ENCODE results near the gene KCNIP4.

Gene KCNIP4

GRCh38 chr4:21474195-21474594, 474.4 kb downstream of the KCNIP4 start:
- Histone ChIP-seq H3K9ac (no peak overlapping the region), H3K9me3 (ENCODE audit: control insufficient read depth, low read length) (no peaks in the 10 kb centered on the region), H3K4me2 (ENCODE audit: low read length) (no peak overlapping the region), H2AFZ (no peak overlapping the region), H3K4me1 (no peaks in the 10 kb centered on the region), H3K79me2 (no peaks in the 10 kb centered on the region), H3K36me3 (ENCODE audit: control insufficient read depth, insufficient read depth, low read length) (no peaks in the 10 kb centered on the region), H3K27me3 (ENCODE audit: control insufficient read depth, insufficient read depth, low read length) (no peaks in the 10 kb centered on the region), H3K4me3 (ENCODE audit: low read depth, low read length) (no peak overlapping the region), H3K27ac (no peak overlapping the region)
- no peak for TF ChIP-seq CTCF (IDR thresholded peaks at IDR 0.05)

DNA sequence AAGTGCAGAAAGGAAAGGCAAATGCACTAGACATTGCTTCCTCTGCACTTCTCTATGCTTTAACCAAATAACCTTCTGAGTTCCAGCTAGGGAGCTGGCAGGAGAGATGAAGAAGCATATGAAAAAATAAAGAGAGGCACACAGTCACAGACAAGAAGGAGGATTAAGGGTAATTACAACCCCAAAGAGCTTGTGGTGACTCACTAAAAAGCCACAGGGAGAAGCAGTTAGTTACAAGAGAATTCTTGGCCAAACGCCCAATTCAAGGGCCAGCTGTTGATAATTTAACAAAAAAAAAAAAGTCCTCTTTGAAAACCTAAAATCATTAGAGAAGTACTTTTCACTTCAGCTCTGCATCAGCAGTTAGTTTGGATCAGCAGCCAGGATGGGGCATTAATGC, 478.0 kb downstream of the KCNIP4 start:
- TF ChIP-seq CTCF (IDR thresholded peaks at IDR 0.05): no peak
- H3K4me2 ChIP-seq (ENCODE audit: low read length): no peak overlapping the region
- H3K9ac ChIP-seq: no peak overlapping the region
- H3K36me3 ChIP-seq (ENCODE audit: control insufficient read depth, insufficient read depth, low read length): no peaks in the 10 kb centered on the region
- no peaks in the 10 kb centered on the region for H3K9me3 ChIP-seq (ENCODE audit: control insufficient read depth, low read length)
- no peaks in the 10 kb centered on the region for H3K27me3 ChIP-seq (ENCODE audit: control insufficient read depth, insufficient read depth, low read length)
- no peaks in the 10 kb centered on the region for H3K4me1 ChIP-seq
- no peak overlapping the region for H3K4me3 ChIP-seq (ENCODE audit: low read depth, low read length)
- no peak overlapping the region for H3K27ac ChIP-seq
- H3K79me2 ChIP-seq: no peaks in the 10 kb centered on the region
- no peak overlapping the region for H2AFZ ChIP-seq

GRCh38 chr4:21469438-21470300, 478.9 kb downstream of the KCNIP4 start:
- Histone ChIP-seq H3K4me3 (ENCODE audit: low read depth, low read length) (no peak overlapping the region), H3K36me3 (ENCODE audit: control insufficient read depth, insufficient read depth, low read length) (no peaks in the 10 kb centered on the region), H3K79me2 (no peaks in the 10 kb centered on the region), H2AFZ (no peak overlapping the region), H3K4me1 (no peaks in the 10 kb centered on the region), H3K27ac (no peak overlapping the region), H3K4me2 (ENCODE audit: low read length) (no peak overlapping the region), H3K9me3 (ENCODE audit: control insufficient read depth, low read length) (no peaks in the 10 kb centered on the region), H3K27me3 (ENCODE audit: control insufficient read depth, insufficient read depth, low read length) (no peaks in the 10 kb centered on the region), H3K9ac (no peak overlapping the region)
- no peak for TF ChIP-seq CTCF (IDR thresholded peaks at IDR 0.05)

- Histone ChIP-seq H3K4me2 (ENCODE audit: low read length) (no peak overlapping the region), H2AFZ (no peak overlapping the region), H3K4me3 (ENCODE audit: low read depth, low read length) (no peak overlapping the region), H3K27ac (no peak overlapping the region), H3K36me3 (ENCODE audit: control insufficient read depth, insufficient read depth, low read length) (no peaks in the 10 kb centered on the region), H3K79me2 (no peaks in the 10 kb centered on the region), H3K9me3 (ENCODE audit: control insufficient read depth, low read length) (no peaks in the 10 kb centered on the region), H3K4me1 (no peaks in the 10 kb centered on the region), H3K27me3 (ENCODE audit: control insufficient read depth, insufficient read depth, low read length) (no peaks in the 10 kb centered on the region), H3K9ac (no peak overlapping the region)
- no peak for TF ChIP-seq CTCF (IDR thresholded peaks at IDR 0.05)
Observed at GRCh38 chr4:21467551-21467950, 481.0 kb downstream of the KCNIP4 start.

All from parathyroid adenoma (tissue), 2 donors.